Measurements from ENCODE around the gene MCM5.
A peak's percentile ranks its signal among the peaks of the same experiment; 100 is the strongest.

The MCM5 gene

GRCh38 chr22:35380013-35380412, 19.9 kb upstream of the MCM5 start:
- no peak overlapping the region for H3K27ac ChIP-seq (ENCODE audit: low read depth, low read length)
- no peak overlapping the region for H3K4me3 ChIP-seq (ENCODE audit: low read depth, low read length)
- peaks cover 58% of the 10 kb centered on the region for H3K4me1 ChIP-seq (ENCODE audit: control insufficient read depth, insufficient read depth, low read length)
- peaks cover 9% of the 10 kb centered on the region for H3K36me3 ChIP-seq (ENCODE audit: control insufficient read depth, insufficient read depth, low read length)
- no peak overlapping the region for H3K9ac ChIP-seq (ENCODE audit: low read length)
- no peaks in the 10 kb centered on the region for H3K27me3 ChIP-seq (ENCODE audit: control insufficient read depth, insufficient read depth, low read length)
- no peaks in the 10 kb centered on the region for H3K9me3 ChIP-seq (ENCODE audit: control insufficient read depth, insufficient read depth, low read depth, low read length)

- H3K36me3 ChIP-seq (ENCODE audit: control insufficient read depth, insufficient read depth, low read length) = peaks cover 9% of the 10 kb centered on the region
- peaks cover 51% of the 10 kb centered on the region for H3K4me1 ChIP-seq (ENCODE audit: control insufficient read depth, insufficient read depth, low read length)
- H3K27me3 ChIP-seq (ENCODE audit: control insufficient read depth, insufficient read depth, low read length) = no peaks in the 10 kb centered on the region
- H3K4me3 ChIP-seq (ENCODE audit: low read depth, low read length) = peak within 1 kb of the TSS; percentile 60
- H3K9ac ChIP-seq (ENCODE audit: low read length) = peak within 1 kb of the TSS; percentile 63
- H3K27ac ChIP-seq (ENCODE audit: low read depth, low read length) = no peak within 1 kb of the TSS
- H3K9me3 ChIP-seq (ENCODE audit: control insufficient read depth, insufficient read depth, low read depth, low read length) = no peaks in the 10 kb centered on the region
Observed at GRCh38 chr22:35380537-35381423, 19.2 kb upstream of the MCM5 start, which contains the start of gene HMOX1. HMOX1 (plus strand) TSS chr22:35381096; CDS start chr22:35381174, 78 bp downstream.

GRCh38 chr22:35381424-35382009, 18.4 kb upstream of the MCM5 start:
- Histone ChIP-seq H3K27me3 (ENCODE audit: control insufficient read depth, insufficient read depth, low read length) (no peaks in the 10 kb centered on the region), H3K9ac (ENCODE audit: low read length) (peak overlapping the region; percentile 63), H3K36me3 (ENCODE audit: control insufficient read depth, insufficient read depth, low read length) (peaks cover 9% of the 10 kb centered on the region), H3K4me3 (ENCODE audit: low read depth, low read length) (peak overlapping the region; percentile 60), H3K27ac (ENCODE audit: low read depth, low read length) (no peak overlapping the region), H3K9me3 (ENCODE audit: control insufficient read depth, insufficient read depth, low read depth, low read length) (no peaks in the 10 kb centered on the region), H3K4me1 (ENCODE audit: control insufficient read depth, insufficient read depth, low read length) (peaks cover 47% of the 10 kb centered on the region)

GRCh38 chr22:35383679-35384071, 16.3 kb upstream of the MCM5 start:
- H3K27ac ChIP-seq (ENCODE audit: low read depth, low read length) = no peak overlapping the region

GRCh38 chr22:35384527-35384926, 15.4 kb upstream of the MCM5 start:
- Histone ChIP-seq H3K27me3 (ENCODE audit: control insufficient read depth, insufficient read depth, low read length) (no peaks in the 10 kb centered on the region), H3K9me3 (ENCODE audit: control insufficient read depth, insufficient read depth, low read depth, low read length) (no peaks in the 10 kb centered on the region), H3K4me3 (ENCODE audit: low read depth, low read length) (no peak overlapping the region), H3K36me3 (ENCODE audit: control insufficient read depth, insufficient read depth, low read length) (peaks cover 23% of the 10 kb centered on the region), H3K4me1 (ENCODE audit: control insufficient read depth, insufficient read depth, low read length) (peaks cover 19% of the 10 kb centered on the region), H3K9ac (ENCODE audit: low read length) (no peak overlapping the region), H3K27ac (ENCODE audit: low read depth, low read length) (no peak overlapping the region)

More at GRCh38 chr22:35383679-35384071, 16.3 kb upstream of the MCM5 start:
- H3K27me3 ChIP-seq (ENCODE audit: control insufficient read depth, insufficient read depth, low read length) = no peaks in the 10 kb centered on the region
- peaks cover 21% of the 10 kb centered on the region for H3K36me3 ChIP-seq (ENCODE audit: control insufficient read depth, insufficient read depth, low read length)
- peaks cover 27% of the 10 kb centered on the region for H3K4me1 ChIP-seq (ENCODE audit: control insufficient read depth, insufficient read depth, low read length)
- H3K9me3 ChIP-seq (ENCODE audit: control insufficient read depth, insufficient read depth, low read depth, low read length) = no peaks in the 10 kb centered on the region
- H3K4me3 ChIP-seq (ENCODE audit: low read depth, low read length) = no peak overlapping the region
- H3K9ac ChIP-seq (ENCODE audit: low read length) = no peak overlapping the region

- Histone ChIP-seq H3K4me1 (ENCODE audit: control insufficient read depth, insufficient read depth, low read length) (peaks cover 14% of the 10 kb centered on the region), H3K9ac (ENCODE audit: low read length) (no peak overlapping the region), H3K4me3 (ENCODE audit: low read depth, low read length) (no peak overlapping the region), H3K9me3 (ENCODE audit: control insufficient read depth, insufficient read depth, low read depth, low read length) (no peaks in the 10 kb centered on the region), H3K36me3 (ENCODE audit: control insufficient read depth, insufficient read depth, low read length) (peaks cover 28% of the 10 kb centered on the region), H3K27ac (ENCODE audit: low read depth, low read length) (no peak overlapping the region), H3K27me3 (ENCODE audit: control insufficient read depth, insufficient read depth, low read length) (no peaks in the 10 kb centered on the region)
Observed at GRCh38 chr22:35384975-35385588, 14.9 kb upstream of the MCM5 start.

GRCh38 chr22:35386670-35387288, 13.2 kb upstream of the MCM5 start:
- 0 out of 2 replicates have a peak, but pooled peaks cover 3% of the 10 kb centered on the region for H3K4me1 ChIP-seq (ENCODE audit: control insufficient read depth, insufficient read depth, low read length)
- H3K9ac ChIP-seq (ENCODE audit: low read length) = no peak overlapping the region
- no peak overlapping the region for H3K4me3 ChIP-seq (ENCODE audit: low read depth, low read length)
- H3K9me3 ChIP-seq (ENCODE audit: control insufficient read depth, insufficient read depth, low read depth, low read length) = no peaks in the 10 kb centered on the region
- peaks cover 35% of the 10 kb centered on the region for H3K36me3 ChIP-seq (ENCODE audit: control insufficient read depth, insufficient read depth, low read length)
- H3K27ac ChIP-seq (ENCODE audit: low read depth, low read length) = no peak overlapping the region
- H3K27me3 ChIP-seq (ENCODE audit: control insufficient read depth, insufficient read depth, low read length) = no peaks in the 10 kb centered on the region

GRCh38 chr22:35390933-35391332, 9.0 kb upstream of the MCM5 start:
- Histone ChIP-seq H3K4me3 (ENCODE audit: low read depth, low read length) (no peak overlapping the region), H3K9me3 (ENCODE audit: control insufficient read depth, insufficient read depth, low read depth, low read length) (no peaks in the 10 kb centered on the region), H3K27ac (ENCODE audit: low read depth, low read length) (no peak overlapping the region), H3K4me1 (ENCODE audit: control insufficient read depth, insufficient read depth, low read length) (no peaks in the 10 kb centered on the region), H3K27me3 (ENCODE audit: control insufficient read depth, insufficient read depth, low read length) (no peaks in the 10 kb centered on the region), H3K36me3 (ENCODE audit: control insufficient read depth, insufficient read depth, low read length) (peaks cover 28% of the 10 kb centered on the region), H3K9ac (ENCODE audit: low read length) (no peak overlapping the region)

GRCh38 chr22:35392357-35392756, 7.6 kb upstream of the MCM5 start:
- H3K27ac ChIP-seq (ENCODE audit: low read depth, low read length) = no peak overlapping the region
- no peak overlapping the region for H3K9ac ChIP-seq (ENCODE audit: low read length)
- no peaks in the 10 kb centered on the region for H3K9me3 ChIP-seq (ENCODE audit: control insufficient read depth, insufficient read depth, low read depth, low read length)
- H3K36me3 ChIP-seq (ENCODE audit: control insufficient read depth, insufficient read depth, low read length) = peaks cover 20% of the 10 kb centered on the region
- no peak overlapping the region for H3K4me3 ChIP-seq (ENCODE audit: low read depth, low read length)
- no peaks in the 10 kb centered on the region for H3K27me3 ChIP-seq (ENCODE audit: control insufficient read depth, insufficient read depth, low read length)
- H3K4me1 ChIP-seq (ENCODE audit: control insufficient read depth, insufficient read depth, low read length) = peaks cover 11% of the 10 kb centered on the region; the same call in 1 of the 2 replicates

- peaks cover 15% of the 10 kb centered on the region for H3K4me1 ChIP-seq (ENCODE audit: control insufficient read depth, insufficient read depth, low read length)
- no peaks in the 10 kb centered on the region for H3K27me3 ChIP-seq (ENCODE audit: control insufficient read depth, insufficient read depth, low read length)
Observed at GRCh38 chr22:35393116-35394010, 6.6 kb upstream of the MCM5 start.

More at GRCh38 chr22:35393116-35394010, 6.6 kb upstream of the MCM5 start:
- Histone ChIP-seq H3K27ac (ENCODE audit: low read depth, low read length) (no peak overlapping the region), H3K36me3 (ENCODE audit: control insufficient read depth, insufficient read depth, low read length) (peaks cover 16% of the 10 kb centered on the region), H3K9me3 (ENCODE audit: control insufficient read depth, insufficient read depth, low read depth, low read length) (no peaks in the 10 kb centered on the region), H3K9ac (ENCODE audit: low read length) (no peak overlapping the region), H3K4me3 (ENCODE audit: low read depth, low read length) (no peak overlapping the region)
